Neural crest cell (in vitro differentiated cells): ENCODE measurements around the gene CACUL1. TPM values are rescaled to one million over a fixed set of nuclear protein-coding genes. Genes with fewer than 3 reads are reported as not detected.

Experiments
- DNase-seq: peaks from one replicate; pipeline ENCODE4 v3.0.0; 2021; ENCODE audit warnings: low read depth, mixed read lengths, low spot score
- H3K27ac Mint-ChIP-seq: one replicate; pipeline ENCODE4 v1.8.0; 2021; ENCODE audit warnings: mild to moderate bottlenecking, mixed read lengths; ENCODE audit not compliant: unreplicated experiment
- H3K27me3 Mint-ChIP-seq: 2 replicates; pipeline ENCODE4 v1.8.0; 2021; ENCODE audit warnings: low read depth, mild to moderate bottlenecking, mixed read lengths
- H3K36me3 Mint-ChIP-seq: 2 replicates; pipeline ENCODE4 v1.8.0; 2021; ENCODE audit warnings: low read depth, mild to moderate bottlenecking, mixed read lengths
- H3K4me1 Mint-ChIP-seq: 2 replicates; pipeline ENCODE4 v1.8.0; 2021; ENCODE audit warnings: mixed read lengths
- H3K4me3 Mint-ChIP-seq: one replicate; pipeline ENCODE4 v1.8.0; 2021; ENCODE audit warnings: mild to moderate bottlenecking, mixed read lengths
- H3K9me3 Mint-ChIP-seq: 2 replicates; pipeline ENCODE4 v1.8.0; 2021; ENCODE audit warnings: mixed read lengths
- total RNA-seq: library from RNA; stranded (reverse); gene quantifications from 2 replicates; pipeline ENCODE4 v1.2.1, GENCODE V29; 2021
- TF ChIP-seq, protein P1 (sequence below): fragments of 200-600 bp; sonication (generic); conservative IDR thresholded peaks from 2 replicates; pipeline ENCODE4 v1.5.0; 2021; ENCODE audit warnings: antibody characterized with exemption, mild to moderate bottlenecking

CACUL1 gene
- total RNA-seq, 1 donor from 2014 or later: 45.2 TPM

DNA sequence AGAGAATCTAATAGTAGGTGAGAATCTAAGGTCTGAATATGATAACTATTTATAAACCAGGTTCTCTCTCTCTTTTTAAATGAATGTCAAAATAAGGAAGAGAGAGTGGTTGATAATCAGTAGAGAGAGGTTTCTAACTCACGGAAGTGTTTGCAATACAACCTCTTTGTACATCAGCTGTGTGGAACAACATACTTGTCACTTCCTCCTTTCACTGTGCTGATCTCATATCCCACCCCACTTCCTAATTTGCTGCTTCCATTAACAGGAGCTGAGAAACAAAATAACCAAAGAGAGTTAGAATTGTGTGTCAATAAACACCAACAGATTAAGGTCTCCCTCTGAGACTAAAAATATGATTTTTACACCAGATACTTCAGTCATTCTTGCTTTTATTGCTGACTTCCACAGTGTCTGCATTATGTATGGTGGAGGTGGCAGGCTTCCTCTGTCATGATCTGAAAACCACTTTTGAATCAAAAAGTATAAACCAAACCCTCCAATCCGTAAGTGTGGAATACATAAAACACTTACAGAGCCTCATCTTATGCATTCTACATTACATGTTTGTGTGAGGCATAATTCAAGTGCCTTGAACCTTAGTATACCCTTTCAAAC, 25.0 kb downstream of the CACUL1 start:
- no peak overlapping the region for H3K27ac Mint-ChIP-seq
- H3K9me3 Mint-ChIP-seq: no peaks in the 10 kb centered on the region
- TF ChIP-seq, protein P1, sequence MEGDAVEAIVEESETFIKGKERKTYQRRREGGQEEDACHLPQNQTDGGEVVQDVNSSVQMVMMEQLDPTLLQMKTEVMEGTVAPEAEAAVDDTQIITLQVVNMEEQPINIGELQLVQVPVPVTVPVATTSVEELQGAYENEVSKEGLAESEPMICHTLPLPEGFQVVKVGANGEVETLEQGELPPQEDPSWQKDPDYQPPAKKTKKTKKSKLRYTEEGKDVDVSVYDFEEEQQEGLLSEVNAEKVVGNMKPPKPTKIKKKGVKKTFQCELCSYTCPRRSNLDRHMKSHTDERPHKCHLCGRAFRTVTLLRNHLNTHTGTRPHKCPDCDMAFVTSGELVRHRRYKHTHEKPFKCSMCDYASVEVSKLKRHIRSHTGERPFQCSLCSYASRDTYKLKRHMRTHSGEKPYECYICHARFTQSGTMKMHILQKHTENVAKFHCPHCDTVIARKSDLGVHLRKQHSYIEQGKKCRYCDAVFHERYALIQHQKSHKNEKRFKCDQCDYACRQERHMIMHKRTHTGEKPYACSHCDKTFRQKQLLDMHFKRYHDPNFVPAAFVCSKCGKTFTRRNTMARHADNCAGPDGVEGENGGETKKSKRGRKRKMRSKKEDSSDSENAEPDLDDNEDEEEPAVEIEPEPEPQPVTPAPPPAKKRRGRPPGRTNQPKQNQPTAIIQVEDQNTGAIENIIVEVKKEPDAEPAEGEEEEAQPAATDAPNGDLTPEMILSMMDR: no peak
- no peak overlapping the region for H3K4me3 Mint-ChIP-seq
- no peaks in the 10 kb centered on the region for H3K36me3 Mint-ChIP-seq
- no peaks in the 10 kb centered on the region for H3K27me3 Mint-ChIP-seq
- DNase-seq: no peak
- peaks cover 10% of the 10 kb centered on the region for H3K4me1 Mint-ChIP-seq

DNA sequence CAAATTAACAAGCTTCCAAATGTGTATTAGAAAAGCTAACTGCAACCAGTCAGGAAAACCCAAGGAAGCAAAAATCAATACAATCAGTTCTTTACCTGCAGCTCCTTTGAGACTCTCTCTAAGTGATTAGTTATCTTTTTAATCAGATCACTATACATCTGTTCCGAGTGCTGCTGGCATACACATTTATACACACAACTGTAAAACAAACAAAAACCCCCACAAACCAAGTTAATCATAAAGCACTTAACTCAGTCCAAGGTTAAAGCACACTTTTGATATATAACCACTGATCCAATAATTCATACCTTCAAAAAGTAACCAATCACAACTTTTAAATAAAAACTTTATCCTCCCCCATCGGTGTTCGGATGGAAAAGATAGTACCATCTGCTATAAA, 25.6 kb downstream of the CACUL1 start:
- no peak for DNase-seq
- Mint-ChIP-seq H3K4me1 (peaks cover 10% of the 10 kb centered on the region), H3K27me3 (no peaks in the 10 kb centered on the region), H3K9me3 (no peaks in the 10 kb centered on the region), H3K36me3 (no peaks in the 10 kb centered on the region), H3K4me3 (no peak overlapping the region), H3K27ac (no peak overlapping the region)
- TF ChIP-seq, protein P1: no peak

DNA sequence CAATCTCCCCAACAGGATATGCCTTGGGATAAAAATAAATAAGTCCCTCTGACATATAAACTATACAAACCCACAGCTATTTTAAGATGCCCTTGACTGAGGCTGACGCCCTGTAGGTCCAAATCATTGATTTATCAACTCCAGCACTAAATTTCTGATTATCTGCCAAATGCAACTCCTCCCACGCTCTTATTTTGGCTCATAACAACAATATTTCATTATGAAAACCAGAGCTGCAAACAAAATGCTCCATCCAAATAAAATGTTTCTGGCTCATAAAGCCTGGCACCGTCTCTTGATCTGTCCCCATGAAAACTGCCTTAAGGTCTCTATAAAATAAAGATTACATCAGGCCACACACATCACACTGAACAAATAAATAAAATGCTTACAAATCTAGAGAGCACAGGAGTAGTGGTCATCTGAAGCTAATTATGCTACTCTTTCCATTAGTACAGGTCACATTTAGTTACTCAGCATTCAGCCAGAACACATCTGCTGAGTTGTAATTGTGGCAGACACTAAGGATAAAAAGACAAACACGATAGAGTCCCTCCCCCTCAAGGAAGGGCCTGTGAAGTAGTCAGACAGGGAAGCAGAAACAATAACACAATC, 28.8 kb downstream of the CACUL1 start:
- DNase-seq: no peak
- peaks cover 10% of the 10 kb centered on the region for H3K4me1 Mint-ChIP-seq
- H3K27me3 Mint-ChIP-seq: no peaks in the 10 kb centered on the region
- H3K9me3 Mint-ChIP-seq: no peaks in the 10 kb centered on the region
- TF ChIP-seq, protein P1: no peak
- H3K36me3 Mint-ChIP-seq: no peaks in the 10 kb centered on the region
- H3K4me3 Mint-ChIP-seq: no peak overlapping the region
- no peak overlapping the region for H3K27ac Mint-ChIP-seq

DNA sequence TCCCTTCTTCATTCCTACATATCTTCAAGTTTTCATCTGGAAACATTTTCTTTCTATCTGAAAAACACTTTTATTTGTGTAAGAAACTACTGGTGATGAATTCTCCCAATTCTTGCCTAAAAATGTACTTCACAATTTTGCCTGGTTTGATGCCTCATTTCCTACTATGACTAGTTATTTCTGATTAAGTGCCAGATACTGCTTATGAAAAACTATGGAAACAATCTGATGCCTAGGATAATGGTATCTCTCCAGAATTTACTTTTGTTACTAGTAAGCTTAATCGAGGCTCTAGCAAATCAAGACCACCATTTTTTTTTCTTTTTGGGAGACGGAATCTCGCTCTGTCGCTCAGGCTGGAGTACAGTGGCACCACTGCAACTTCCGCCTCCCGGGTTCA, 31.3 kb downstream of the CACUL1 start:
- H3K27ac Mint-ChIP-seq: peak overlapping the region; percentile 7
- H3K9me3 Mint-ChIP-seq: no peaks in the 10 kb centered on the region
- DNase-seq: no peak
- TF ChIP-seq, protein P1: no peak
- no peaks in the 10 kb centered on the region for H3K36me3 Mint-ChIP-seq
- no peak overlapping the region for H3K4me3 Mint-ChIP-seq
- no peaks in the 10 kb centered on the region for H3K27me3 Mint-ChIP-seq
- peaks cover 5% of the 10 kb centered on the region for H3K4me1 Mint-ChIP-seq

DNA sequence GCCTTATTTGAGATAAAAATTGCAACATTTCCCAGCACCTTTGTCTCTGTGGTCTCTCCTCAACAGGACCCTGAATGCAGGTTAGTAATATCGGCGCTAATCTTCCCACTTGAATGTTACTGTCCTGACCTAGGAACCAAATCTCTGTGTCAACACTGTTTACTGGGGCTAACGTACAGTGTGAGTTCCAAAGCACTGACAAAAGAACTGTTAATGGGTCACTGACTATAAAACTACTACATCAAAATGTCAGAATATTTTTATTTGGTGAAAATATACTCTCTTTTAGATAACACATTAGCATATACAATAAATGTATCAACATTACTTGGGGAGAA, 33.3 kb downstream of the CACUL1 start:
- Mint-ChIP-seq H3K4me1 (peaks cover 5% of the 10 kb centered on the region), H3K9me3 (no peaks in the 10 kb centered on the region)

More for the DNA sequence above, 33.3 kb downstream of the CACUL1 start:
- H3K36me3 Mint-ChIP-seq: no peaks in the 10 kb centered on the region
- no peak overlapping the region for H3K27ac Mint-ChIP-seq
- H3K27me3 Mint-ChIP-seq: no peaks in the 10 kb centered on the region
- TF ChIP-seq, protein P1: no peak
- H3K4me3 Mint-ChIP-seq: no peak overlapping the region
- no peak for DNase-seq
